ENCODE results near the gene ECT2L. TPM values are rescaled to one million over a fixed set of nuclear protein-coding genes. Genes with fewer than 3 reads are reported as not detected.

Gene ECT2L
- total and polyA plus RNA-seq, 4 donors = 2.1 to 15.3 (median 8.7) TPM

DNA sequence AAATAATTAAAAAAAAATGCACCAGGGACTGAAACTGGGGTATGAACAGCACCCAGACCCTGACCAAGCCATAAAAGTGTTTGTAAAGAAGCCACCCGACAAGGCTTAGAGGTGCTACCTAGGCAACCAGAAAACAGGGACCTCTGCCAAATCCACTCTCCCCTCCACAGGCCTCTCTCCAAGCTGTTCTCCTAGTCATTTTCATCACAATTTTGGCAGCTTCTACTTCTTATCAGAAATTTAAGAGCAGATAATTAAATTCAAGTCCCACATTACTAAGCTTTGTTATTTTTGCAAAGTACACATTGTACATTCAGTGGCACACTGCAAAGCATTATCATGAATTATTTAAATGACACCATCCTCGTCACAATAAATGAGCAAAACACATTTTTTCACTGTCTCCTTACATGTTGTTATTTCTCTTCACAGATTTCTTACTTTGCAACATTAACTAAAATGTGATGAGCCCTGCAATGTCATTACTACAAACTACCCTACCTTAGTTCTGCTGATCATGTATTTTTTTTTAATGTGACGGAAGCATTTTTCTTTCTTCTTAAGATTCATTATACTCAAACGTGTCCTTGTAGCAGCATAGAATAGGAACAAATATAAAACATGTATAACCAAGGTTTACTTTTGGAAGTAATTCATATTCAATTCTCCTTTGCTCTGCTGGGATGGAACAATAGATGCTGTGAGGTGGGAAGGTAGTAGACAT lies 38.1 kb downstream of the ECT2L start:
- Histone ChIP-seq H3K4me1 (ENCODE audit: control insufficient read depth in 5 of 5, insufficient read depth in 5 of 5, low read length in 5 of 5) (peaks cover 0 to 14% (median 4%) of the 10 kb centered on the region in 5 donors), H3K9ac (ENCODE audit: insufficient read depth in 1 of 2, low read length in 2 of 2) (no peak overlapping the region), H3K9me3 (ENCODE audit: control insufficient read depth in 4 of 4, insufficient read depth in 3 of 4, low read length in 3 of 4) (peaks cover 0 to 2% (median 0%) of the 10 kb centered on the region in 4 donors), H3K36me3 (ENCODE audit: control insufficient read depth in 4 of 4, insufficient read depth in 4 of 4, low read length in 4 of 4) (no peaks in the 10 kb centered on the region), H3K27ac (ENCODE audit: low read depth in 1 of 2, low read length in 1 of 2) (peak overlapping the region in 1 of 2 donors; percentile 86), H3K27me3 (ENCODE audit: control insufficient read depth in 3 of 3, insufficient read depth in 3 of 3, low read length in 2 of 3) (no peaks in the 10 kb centered on the region), H3K4me3 (no peak overlapping the region)
- 59 to 77% methylated on average over 4 of the region's 4 CpGs for WGBS, 2 donors
- ATAC-seq (ENCODE audit: insufficient read depth, low FRiP score) = peak; percentile 27
- TF ChIP-seq, protein P1, sequence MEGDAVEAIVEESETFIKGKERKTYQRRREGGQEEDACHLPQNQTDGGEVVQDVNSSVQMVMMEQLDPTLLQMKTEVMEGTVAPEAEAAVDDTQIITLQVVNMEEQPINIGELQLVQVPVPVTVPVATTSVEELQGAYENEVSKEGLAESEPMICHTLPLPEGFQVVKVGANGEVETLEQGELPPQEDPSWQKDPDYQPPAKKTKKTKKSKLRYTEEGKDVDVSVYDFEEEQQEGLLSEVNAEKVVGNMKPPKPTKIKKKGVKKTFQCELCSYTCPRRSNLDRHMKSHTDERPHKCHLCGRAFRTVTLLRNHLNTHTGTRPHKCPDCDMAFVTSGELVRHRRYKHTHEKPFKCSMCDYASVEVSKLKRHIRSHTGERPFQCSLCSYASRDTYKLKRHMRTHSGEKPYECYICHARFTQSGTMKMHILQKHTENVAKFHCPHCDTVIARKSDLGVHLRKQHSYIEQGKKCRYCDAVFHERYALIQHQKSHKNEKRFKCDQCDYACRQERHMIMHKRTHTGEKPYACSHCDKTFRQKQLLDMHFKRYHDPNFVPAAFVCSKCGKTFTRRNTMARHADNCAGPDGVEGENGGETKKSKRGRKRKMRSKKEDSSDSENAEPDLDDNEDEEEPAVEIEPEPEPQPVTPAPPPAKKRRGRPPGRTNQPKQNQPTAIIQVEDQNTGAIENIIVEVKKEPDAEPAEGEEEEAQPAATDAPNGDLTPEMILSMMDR (IDR thresholded peaks at IDR 0.05; ENCODE audit: control extremely low read depth, extremely low read depth) = no peak
- peak; percentile 88 to 94 (median 93) for DNase-seq

DNA sequence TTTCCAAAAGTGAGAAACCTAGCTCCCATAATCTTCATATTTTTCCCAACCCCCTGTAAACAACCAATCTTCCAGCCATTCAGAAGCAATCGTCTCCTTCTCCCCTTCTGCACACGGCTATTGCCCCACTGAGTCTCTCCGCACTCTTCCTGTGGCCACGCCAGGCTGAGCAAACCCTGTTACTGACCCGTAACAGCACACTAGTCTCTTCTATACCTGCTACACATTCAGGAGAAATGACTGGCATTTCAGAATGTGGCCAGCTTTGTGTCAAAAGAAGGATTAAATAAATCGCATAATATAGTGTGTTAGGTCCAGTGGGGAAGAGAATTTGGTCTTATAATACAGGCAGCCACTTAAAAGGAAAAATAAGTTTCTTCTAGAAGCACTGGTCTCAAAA lies 41.4 kb downstream of the ECT2L start:
- no peak overlapping the region for H3K4me3 ChIP-seq
- WGBS, 2 donors = 88 to 94% methylated on average over 6 of the region's 6 CpGs
- peaks cover 0 to 14% (median 4%) of the 10 kb centered on the region in 5 donors for H3K4me1 ChIP-seq (ENCODE audit: control insufficient read depth in 5 of 5, insufficient read depth in 5 of 5, low read length in 5 of 5)
- H3K27me3 ChIP-seq (ENCODE audit: control insufficient read depth in 3 of 3, insufficient read depth in 3 of 3, low read length in 2 of 3) = no peaks in the 10 kb centered on the region
- DNase-seq (no peak), ATAC-seq (ENCODE audit: insufficient read depth, low FRiP score) (no peak)
- no peak overlapping the region for H3K9ac ChIP-seq (ENCODE audit: insufficient read depth in 1 of 2, low read length in 2 of 2)
- TF ChIP-seq, protein P1 (IDR thresholded peaks at IDR 0.05; ENCODE audit: control extremely low read depth, extremely low read depth) = no peak
- peaks cover 0 to 2% (median 0%) of the 10 kb centered on the region in 4 donors for H3K9me3 ChIP-seq (ENCODE audit: control insufficient read depth in 4 of 4, insufficient read depth in 3 of 4, low read length in 3 of 4)
- H3K36me3 ChIP-seq (ENCODE audit: control insufficient read depth in 4 of 4, insufficient read depth in 4 of 4, low read length in 4 of 4) = no peaks in the 10 kb centered on the region
- H3K27ac ChIP-seq (ENCODE audit: low read depth in 1 of 2, low read length in 1 of 2) = no peak overlapping the region

DNA sequence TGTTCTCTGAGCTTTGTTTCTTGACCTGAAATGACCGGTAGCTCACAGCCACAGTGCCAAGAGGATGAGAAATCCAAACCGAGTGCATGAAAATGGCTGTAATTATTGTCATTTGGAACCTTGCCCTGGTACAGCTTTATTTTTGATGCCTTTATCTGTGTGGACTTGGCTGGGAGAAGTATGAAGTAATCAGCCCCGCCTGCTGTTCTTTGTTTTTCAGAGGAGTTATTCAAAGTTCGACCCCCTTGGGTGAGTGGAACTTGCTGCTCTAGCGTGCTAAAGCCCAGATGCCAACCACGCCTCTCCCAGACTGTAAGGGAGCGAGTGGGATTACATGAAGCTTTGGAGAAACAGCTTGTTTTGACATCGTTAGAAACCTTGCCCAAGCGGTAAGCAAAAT lies 48.3 kb downstream of the ECT2L start:
- WGBS, 2 donors = 56 to 74% methylated on average over 9 of the region's 9 CpGs
- Histone ChIP-seq H3K36me3 (ENCODE audit: control insufficient read depth in 4 of 4, insufficient read depth in 4 of 4, low read length in 4 of 4) (no peaks in the 10 kb centered on the region), H3K4me1 (ENCODE audit: control insufficient read depth in 5 of 5, insufficient read depth in 5 of 5, low read length in 5 of 5) (peaks cover 0 to 9% (median 0%) of the 10 kb centered on the region in 5 donors), H3K4me3 (no peak overlapping the region), H3K27ac (ENCODE audit: low read depth in 1 of 2, low read length in 1 of 2) (peak overlapping the region in 1 of 2 donors; percentile 89), H3K9me3 (ENCODE audit: control insufficient read depth in 4 of 4, insufficient read depth in 3 of 4, low read length in 3 of 4) (no peaks in the 10 kb centered on the region), H3K9ac (ENCODE audit: insufficient read depth in 1 of 2, low read length in 2 of 2) (no peak overlapping the region), H3K27me3 (ENCODE audit: control insufficient read depth in 3 of 3, insufficient read depth in 3 of 3, low read length in 2 of 3) (no peaks in the 10 kb centered on the region)
- ATAC-seq (ENCODE audit: insufficient read depth, low FRiP score) = peak; percentile 27
- peak; percentile 71 to 87 (median 85) for DNase-seq
- TF ChIP-seq, protein P1 (IDR thresholded peaks at IDR 0.05; ENCODE audit: control extremely low read depth, extremely low read depth) = no peak
